IMR-90 (cell line): ENCODE data around the gene DDX20.

ENCODE experiments used
- CTCF ChIP-seq: conservative IDR thresholded peaks from 2 replicates; pipeline ENCODE4 v1.5.1; 2012; ENCODE audit warnings: mild to moderate bottlenecking, low read depth, low read length, improper control_type of control experiment
- USF2 ChIP-seq: fragments of 150-350 bp; IDR thresholded peaks from 2 replicates; pipeline ENCODE4 v1.6.1; 2017; ENCODE audit warnings: mild to moderate bottlenecking, antibody characterized with exemption, low read length, low read depth

- TF ChIP-seq CTCF (no peak), USF2 (no peak)
These were observed 31.8 kb upstream of the DDX20 start for GRCh38 chr1:111723871-111724270.
